T-helper 17 cell (primary cell): ENCODE measurements around the gene MRPL45. TPM values are rescaled to one million over a fixed set of nuclear protein-coding genes. Genes with fewer than 3 reads are reported as not detected.

ENCODE experiments used
- ATAC-seq: fragments of 150-1000 bp; cut with Tn5 transposase; 2 replicates; pipeline ENCODE4 v1.10.0; 2021; ENCODE audit warnings: mild to moderate bottlenecking, moderate library complexity
- DNase-seq, 3 donors: peaks; one replicate each; pipeline versions ENCODE4 v3.0.0 to v3.0.0-alpha.2; 2020 to 2021
- H3K9me3 ChIP-seq: one replicate; pipeline ENCODE4 v1.7.0; 2013; ENCODE audit warnings: low read length, mild to moderate bottlenecking; ENCODE audit not compliant: control insufficient read depth, poor library complexity, severe bottlenecking
- H3K27ac Mint-ChIP-seq: one replicate; pipeline ENCODE4 v1.8.0; 2022; ENCODE audit warnings: mild to moderate bottlenecking, moderate library complexity, mixed read lengths
- H3K27me3 Mint-ChIP-seq: one replicate; pipeline ENCODE4 v1.8.0; 2022; ENCODE audit warnings: mixed read lengths
- H3K36me3 Mint-ChIP-seq: one replicate; pipeline ENCODE4 v1.8.0; 2022; ENCODE audit warnings: low read depth, mixed read lengths
- H3K4me1 Mint-ChIP-seq: one replicate; pipeline ENCODE4 v1.8.0; 2022; ENCODE audit warnings: mild to moderate bottlenecking, mixed read lengths
- H3K4me3 Mint-ChIP-seq: one replicate; pipeline ENCODE4 v1.8.0; 2022; ENCODE audit warnings: mild to moderate bottlenecking, moderate library complexity, mixed read lengths
- total RNA-seq, 4 donors: library from RNA in 2 of 4; stranded (reverse) in 2 of 4; gene quantifications; one replicate each; pipeline ENCODE4 v1.2.3 and lab custom pipeline; 2022 to 2026

MRPL45 gene
- total RNA-seq, 2 donors from 2014 or later = 17.4 to 17.7 TPM

DNA sequence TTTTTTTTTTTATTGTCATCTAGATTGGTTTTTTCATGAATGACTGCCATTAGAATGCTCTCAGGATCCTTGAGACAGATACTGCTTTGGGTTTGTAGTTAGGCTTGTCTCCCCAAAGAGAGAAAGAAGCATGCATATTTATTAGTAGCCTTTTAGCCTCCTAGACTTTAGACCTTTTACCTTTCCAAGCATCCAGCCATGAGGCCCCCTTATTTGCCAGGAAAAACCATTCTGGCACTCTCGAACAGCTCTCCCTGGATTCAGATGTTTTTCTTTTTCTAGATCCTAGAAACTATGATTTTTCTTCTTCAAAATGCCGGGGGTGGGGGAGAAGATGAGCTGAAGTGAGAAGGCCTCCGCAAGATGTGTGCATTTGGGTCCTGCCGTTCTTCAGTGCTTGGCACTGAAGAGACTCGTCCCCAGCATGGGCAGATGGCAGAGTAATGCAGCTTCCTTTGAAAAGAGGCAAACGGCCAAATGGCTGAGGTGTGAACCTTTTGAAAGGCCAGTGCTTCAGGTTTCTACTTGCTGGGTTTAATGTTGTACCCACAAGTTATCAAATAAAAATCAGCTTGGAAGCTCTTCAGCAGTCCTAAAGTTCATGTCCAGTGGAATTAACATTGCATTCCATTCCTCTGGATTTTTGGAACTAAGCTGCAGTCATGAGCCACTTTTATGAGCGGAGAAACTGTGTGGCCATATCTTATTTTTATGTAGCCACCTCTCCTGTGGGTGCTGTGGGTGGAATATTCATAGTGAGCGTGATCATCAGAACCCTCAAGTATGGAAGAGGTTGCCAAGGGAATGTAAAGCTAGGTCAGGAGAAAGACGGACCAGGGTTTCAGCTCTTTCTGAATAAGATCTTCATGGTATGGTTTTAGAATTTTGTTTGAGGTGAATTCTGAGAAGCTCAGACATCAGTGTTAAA, 61.9 kb downstream of the MRPL45 start:
- H3K9me3 ChIP-seq = no peaks in the 10 kb centered on the region
- DNase-seq = no peak
- no peaks in the 10 kb centered on the region for H3K36me3 Mint-ChIP-seq
- H3K27ac Mint-ChIP-seq = no peak overlapping the region
- peaks cover 33% of the 10 kb centered on the region for H3K4me1 Mint-ChIP-seq
- no peak overlapping the region for H3K4me3 Mint-ChIP-seq
- H3K27me3 Mint-ChIP-seq = no peaks in the 10 kb centered on the region
- no peak for ATAC-seq

DNA sequence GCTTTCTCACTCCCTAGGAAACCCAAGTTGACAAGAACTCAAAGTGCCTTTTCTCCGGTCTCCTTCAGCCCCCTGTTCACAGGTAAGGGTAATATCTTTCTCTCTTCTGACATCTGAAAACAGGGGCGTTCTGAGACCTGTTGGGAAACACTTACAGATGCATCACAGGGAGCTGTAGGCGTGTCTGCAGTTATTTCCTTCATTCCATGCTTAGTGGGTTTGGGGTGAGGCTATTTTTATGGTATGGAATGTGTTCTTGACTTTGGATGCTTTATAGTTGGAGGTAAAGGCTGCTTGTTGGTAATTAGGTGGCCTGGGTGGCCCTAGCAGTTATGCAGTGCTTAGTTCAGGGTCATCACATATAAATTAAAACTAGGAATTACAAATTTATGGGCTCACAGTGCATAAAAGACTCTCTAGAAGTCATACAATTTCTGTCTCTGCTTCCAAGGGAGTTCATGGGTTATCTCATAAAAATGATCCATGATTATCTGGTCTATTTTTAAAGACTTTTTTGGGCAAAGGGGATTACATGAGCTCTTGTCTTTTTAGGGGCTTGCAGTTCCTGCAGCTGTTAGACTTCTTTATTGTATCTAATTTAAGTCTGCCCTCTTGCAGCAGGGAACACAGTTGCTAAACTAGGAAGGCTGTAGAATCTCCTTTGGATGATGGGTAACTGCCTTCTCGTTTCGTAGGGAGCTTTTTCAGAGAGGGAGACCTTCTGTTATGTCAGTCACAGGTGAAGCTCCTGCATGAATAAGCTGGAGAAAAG, 64.9 kb downstream of the MRPL45 start:
- no peaks in the 10 kb centered on the region for H3K9me3 ChIP-seq
- DNase-seq = no peak
- peaks cover 12% of the 10 kb centered on the region for H3K4me1 Mint-ChIP-seq
- no peak for ATAC-seq
- H3K27ac Mint-ChIP-seq = no peak overlapping the region
- H3K4me3 Mint-ChIP-seq = no peak overlapping the region
- no peaks in the 10 kb centered on the region for H3K27me3 Mint-ChIP-seq
- H3K36me3 Mint-ChIP-seq = no peaks in the 10 kb centered on the region

DNA sequence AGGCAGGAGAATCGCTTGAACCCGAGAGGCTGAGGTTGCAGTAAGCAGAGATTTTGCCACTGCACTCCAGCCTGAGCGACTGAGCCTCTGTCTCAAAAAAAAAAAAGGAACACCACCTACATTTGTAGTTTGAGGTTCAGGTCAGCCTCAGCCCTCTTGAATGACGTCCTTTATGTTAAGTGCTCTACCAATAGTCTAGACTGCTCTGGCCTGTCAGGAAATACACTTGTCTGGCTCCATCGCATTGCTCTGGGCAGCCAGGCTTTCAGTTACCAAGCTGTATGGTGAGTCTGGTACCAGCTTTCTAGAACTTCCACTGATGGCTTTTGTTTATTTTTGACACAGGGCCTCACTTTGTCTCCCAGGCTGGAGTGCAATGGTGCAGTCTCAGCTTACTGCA, 66.0 kb downstream of the MRPL45 start:
- Mint-ChIP-seq H3K36me3 (no peaks in the 10 kb centered on the region), H3K27me3 (no peaks in the 10 kb centered on the region), H3K27ac (no peak overlapping the region), H3K4me1 (peaks cover 3% of the 10 kb centered on the region), H3K4me3 (no peak overlapping the region)
- H3K9me3 ChIP-seq = no peaks in the 10 kb centered on the region
- ATAC-seq = no peak
- DNase-seq = no peak

GRCh38 chr17:38364741-38365140, 67.8 kb downstream of the MRPL45 start:
- Mint-ChIP-seq H3K27ac (no peak overlapping the region), H3K36me3 (peaks cover 3% of the 10 kb centered on the region), H3K27me3 (no peaks in the 10 kb centered on the region), H3K4me3 (no peak overlapping the region), H3K4me1 (peaks cover 3% of the 10 kb centered on the region)
- H3K9me3 ChIP-seq = no peaks in the 10 kb centered on the region
- ATAC-seq = no peak
- DNase-seq = no peak

DNA sequence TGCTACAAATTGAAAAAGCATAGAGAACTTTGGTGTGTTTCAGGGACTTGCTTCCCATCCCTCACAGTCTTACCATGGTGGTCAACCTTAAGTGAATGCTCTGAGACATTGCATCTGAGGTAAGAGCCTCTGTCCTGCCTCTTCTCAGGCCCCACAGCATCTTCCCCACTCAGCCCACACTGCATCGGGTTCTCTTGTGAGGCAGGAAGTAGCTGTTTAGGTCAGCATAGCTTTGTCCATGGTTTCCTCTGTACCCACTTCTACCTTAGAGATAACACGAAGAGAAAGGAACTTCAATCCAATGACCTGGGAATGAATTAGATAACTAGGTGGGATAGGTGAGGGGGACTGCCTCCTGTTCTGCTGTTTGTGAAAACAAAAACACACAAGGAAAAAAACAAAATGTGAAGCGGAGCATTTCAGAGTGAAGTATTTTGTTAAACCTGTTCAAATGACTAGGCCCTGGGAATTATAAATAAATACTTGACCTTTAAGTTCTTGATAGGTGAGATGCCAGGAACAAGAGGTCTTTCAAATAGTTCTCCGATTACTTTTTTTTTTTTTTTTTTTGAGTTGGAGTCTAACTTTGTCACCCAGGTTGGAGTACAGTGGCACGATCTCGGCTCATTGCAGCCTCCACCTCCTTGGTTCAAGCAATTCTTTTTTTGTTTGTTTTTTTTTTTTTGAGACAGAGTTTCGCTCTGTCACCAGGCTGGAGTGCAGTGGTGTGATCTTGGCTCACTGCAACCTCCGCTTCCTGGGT, 72.3 kb downstream of the MRPL45 start:
- H3K9me3 ChIP-seq = no peaks in the 10 kb centered on the region
- DNase-seq = no peak
- Mint-ChIP-seq H3K4me1 (peaks cover 3% of the 10 kb centered on the region), H3K27me3 (no peaks in the 10 kb centered on the region), H3K27ac (no peak overlapping the region), H3K4me3 (no peak overlapping the region), H3K36me3 (peaks cover 6% of the 10 kb centered on the region)
- no peak for ATAC-seq

Other genes starting within 250 kb of the MRPL45 start
- gene TBC1D3C, start 228.5 kb upstream of the MRPL45 start, total RNA-seq = not detected
- not detected for gene TBC1D3E, start 169.2 kb upstream of the MRPL45 start, total RNA-seq
- 1 to 10 TPM in 1 of 2 donors, not detected in 1; 6.9 TPM for gene TBC1D3, start 104.6 kb upstream of the MRPL45 start, total RNA-seq
- gene GPR179, start 46.8 kb downstream of the MRPL45 start, total RNA-seq = not detected
- 10 to 100 TPM; 15.5 to 18.7 TPM for gene SOCS7, start 54.7 kb downstream of the MRPL45 start, total RNA-seq
- gene ARHGAP23, start 131.3 kb downstream of the MRPL45 start, total RNA-seq = under 1 TPM; 0.39 to 0.47 TPM